ENCODE data around the gene RERG.

DNA sequence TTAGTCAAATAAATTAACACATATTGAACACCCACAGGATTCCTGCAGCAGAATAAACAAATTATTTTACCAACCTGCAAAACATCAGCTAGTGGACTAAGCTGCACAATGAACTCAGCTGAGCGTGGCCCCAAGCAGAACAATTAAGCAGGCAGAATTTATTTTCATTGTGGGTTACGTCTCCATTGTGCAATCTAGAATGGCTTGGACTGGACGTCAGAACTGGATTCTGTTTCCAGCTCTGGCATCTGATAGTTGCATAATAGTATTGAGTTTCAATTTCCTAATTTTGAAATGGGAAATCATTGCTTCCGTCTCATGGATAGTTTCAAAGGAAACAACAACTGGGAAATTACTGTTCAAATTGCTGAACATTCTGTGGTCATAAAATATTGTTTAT lies 35.5 kb upstream of the RERG start:
- TF ChIP-seq POLR2A (IDR thresholded peaks at IDR 0.05) (no peak), POLR2AphosphoS5 (IDR thresholded peaks at IDR 0.05) (no peak)
- TF ChIP-seq, protein P1, sequence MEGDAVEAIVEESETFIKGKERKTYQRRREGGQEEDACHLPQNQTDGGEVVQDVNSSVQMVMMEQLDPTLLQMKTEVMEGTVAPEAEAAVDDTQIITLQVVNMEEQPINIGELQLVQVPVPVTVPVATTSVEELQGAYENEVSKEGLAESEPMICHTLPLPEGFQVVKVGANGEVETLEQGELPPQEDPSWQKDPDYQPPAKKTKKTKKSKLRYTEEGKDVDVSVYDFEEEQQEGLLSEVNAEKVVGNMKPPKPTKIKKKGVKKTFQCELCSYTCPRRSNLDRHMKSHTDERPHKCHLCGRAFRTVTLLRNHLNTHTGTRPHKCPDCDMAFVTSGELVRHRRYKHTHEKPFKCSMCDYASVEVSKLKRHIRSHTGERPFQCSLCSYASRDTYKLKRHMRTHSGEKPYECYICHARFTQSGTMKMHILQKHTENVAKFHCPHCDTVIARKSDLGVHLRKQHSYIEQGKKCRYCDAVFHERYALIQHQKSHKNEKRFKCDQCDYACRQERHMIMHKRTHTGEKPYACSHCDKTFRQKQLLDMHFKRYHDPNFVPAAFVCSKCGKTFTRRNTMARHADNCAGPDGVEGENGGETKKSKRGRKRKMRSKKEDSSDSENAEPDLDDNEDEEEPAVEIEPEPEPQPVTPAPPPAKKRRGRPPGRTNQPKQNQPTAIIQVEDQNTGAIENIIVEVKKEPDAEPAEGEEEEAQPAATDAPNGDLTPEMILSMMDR (IDR thresholded peaks at IDR 0.05), result no peak

Data from upper lobe of left lung (tissue), 4 donors.